HG03575 (cell line): Measurements from ENCODE around the gene IRGC.

ENCODE experiments used
- ATAC-seq: cut with Tn5 transposase; IDR thresholded peaks from one replicate; pipeline ENCODE4 v1.9.1; 2021; ENCODE audit not compliant: unreplicated experiment, insufficient number of reproducible peaks, low FRiP score; ENCODE audit errors: extremely low read depth

The IRGC gene

GRCh38 chr19:43719918-43720317 lies 4.0 kb downstream of the IRGC start:
- ATAC-seq, result no peak

- no peak for ATAC-seq
Measured at GRCh38 chr19:43720936-43721335, 5.1 kb downstream of the IRGC start.

DNA sequence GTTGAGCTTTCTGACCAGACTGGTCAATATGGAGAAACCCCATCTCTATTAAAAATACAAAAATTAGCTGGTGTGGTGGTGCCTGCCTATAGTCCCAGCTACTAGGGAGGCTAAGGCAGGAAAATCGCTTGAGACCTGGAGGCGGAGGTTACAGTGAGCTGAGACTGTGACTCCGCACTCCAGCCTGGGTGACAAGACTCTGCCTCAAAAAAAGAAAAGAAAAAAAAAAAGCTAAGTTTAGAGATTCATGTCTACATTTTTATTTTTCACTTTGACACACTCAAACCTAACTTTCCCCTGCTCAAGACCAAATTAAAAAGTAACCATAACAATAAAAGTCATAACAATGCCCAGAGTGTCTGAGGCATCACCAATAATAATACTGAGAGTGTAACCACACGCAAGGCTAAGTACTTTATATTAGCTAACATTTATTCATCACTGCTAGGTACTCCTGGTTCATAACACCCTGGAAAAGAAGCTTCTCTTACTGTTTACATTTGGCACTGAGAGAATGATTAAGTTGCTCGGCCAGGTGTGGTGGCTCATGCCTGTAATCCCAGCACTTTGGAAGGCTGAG lies 5.7 kb downstream of the IRGC start:
- ATAC-seq, result no peak

DNA sequence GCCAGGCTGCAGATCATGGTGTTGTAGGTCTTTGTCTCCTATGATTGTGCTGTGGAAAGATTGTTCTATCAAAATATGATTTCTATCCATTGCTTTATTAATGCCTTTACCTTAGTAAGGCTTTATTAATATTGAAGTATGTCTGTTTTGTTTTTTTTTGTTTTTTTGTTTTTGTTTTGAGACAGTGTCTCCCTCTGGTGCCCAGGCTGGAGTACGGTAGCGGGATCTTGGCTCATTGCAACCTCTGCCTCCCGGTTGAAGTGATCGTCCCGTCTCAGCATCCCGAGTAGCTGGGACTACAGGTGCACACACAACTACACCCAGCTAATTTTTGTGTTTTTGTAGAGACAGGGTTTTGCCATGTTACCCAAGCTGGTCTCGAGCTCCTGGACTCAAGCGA lies 7.7 kb downstream of the IRGC start:
- no peak for ATAC-seq

DNA sequence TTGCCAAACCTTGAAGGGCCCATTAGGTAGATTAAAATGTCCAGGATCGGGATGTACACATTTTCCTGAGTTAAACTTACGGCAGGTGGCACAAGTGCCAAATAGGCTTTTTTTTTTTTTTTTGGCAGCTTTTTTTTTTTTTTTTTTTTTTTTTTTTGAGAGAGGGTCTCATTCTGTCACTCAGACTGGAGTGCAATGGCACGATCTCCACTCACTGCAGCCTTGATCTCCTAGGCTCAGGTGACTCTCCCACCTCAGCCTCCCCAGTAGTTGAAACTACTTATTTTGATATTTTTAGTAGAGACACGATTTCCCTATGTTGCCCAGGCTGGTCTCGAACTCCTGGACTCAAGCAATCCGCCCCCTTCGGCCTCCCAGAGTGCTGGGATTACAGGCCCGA lies 9.0 kb downstream of the IRGC start:
- ATAC-seq, result no peak

GRCh38 chr19:43725468-43725867 lies 9.6 kb downstream of the IRGC start:
- ATAC-seq, result no peak

- ATAC-seq, result no peak
Measured at GRCh38 chr19:43726736-43727592, 11.1 kb downstream of the IRGC start.

- ATAC-seq, result no peak
Measured at GRCh38 chr19:43727593-43727853, 11.6 kb downstream of the IRGC start.

DNA sequence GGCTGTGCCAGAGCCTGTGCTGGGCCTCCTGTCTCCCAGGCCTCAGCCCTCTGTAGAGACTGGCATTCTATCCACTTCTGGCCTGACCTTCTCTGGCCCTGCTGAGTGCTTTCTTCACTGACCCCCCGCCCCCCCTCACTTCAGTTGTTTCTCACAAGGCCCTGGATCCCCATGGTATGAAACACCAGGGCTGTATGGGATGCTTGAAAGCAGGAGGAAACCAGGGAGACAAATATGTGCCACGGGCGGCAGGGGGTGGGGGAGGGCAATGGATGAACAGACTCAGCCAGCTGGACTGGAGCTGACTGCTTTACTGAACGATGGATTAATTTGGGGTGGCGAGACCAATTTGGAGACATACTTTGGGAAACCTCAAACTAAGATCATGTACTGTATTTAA lies 14.0 kb downstream of the IRGC start:
- ATAC-seq, result no peak

DNA sequence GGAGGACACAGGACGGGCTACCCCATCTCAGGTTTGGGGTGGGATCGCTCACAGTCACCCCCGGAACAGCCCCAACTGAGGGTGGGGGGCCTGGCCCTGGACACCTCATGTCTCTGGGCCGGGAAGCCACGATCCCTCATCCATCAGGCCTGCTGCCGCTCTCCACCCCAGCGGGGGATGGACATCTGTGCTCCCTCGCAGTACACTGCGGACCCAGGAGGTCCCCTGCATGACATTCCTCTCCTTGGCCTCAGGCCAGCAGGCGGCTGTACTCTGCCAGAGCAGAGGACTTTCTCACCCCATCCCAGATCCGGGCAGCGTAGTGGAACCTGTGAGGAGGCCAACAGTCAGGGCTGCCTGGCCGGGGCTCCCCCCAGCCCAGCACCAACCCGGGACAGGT lies 15.5 kb downstream of the IRGC start:
- ATAC-seq, result no peak

GRCh38 chr19:43731846-43732245 lies 16.0 kb downstream of the IRGC start:
- no peak for ATAC-seq

- no peak for ATAC-seq
Measured at GRCh38 chr19:43735013-43735412, 19.1 kb downstream of the IRGC start.

DNA sequence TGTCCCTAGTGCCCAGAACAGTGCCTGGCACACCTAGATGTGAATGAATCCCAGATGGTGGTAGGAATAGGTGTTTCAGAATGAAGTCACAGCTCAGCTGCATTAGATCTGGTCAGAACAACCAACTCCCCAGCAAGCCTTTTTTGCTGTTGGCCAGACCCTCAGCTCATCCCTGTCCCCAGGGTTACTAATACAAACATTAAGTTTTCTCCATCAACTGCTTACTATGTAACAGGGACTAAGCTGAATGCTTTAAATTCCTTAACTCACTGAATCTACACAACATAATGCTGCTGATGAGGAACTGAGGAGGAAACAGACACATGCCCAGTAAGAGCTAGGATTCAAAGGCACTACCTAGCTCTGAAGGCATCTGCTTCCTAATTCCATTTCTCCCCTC lies 20.1 kb downstream of the IRGC start:
- no peak for ATAC-seq

DNA sequence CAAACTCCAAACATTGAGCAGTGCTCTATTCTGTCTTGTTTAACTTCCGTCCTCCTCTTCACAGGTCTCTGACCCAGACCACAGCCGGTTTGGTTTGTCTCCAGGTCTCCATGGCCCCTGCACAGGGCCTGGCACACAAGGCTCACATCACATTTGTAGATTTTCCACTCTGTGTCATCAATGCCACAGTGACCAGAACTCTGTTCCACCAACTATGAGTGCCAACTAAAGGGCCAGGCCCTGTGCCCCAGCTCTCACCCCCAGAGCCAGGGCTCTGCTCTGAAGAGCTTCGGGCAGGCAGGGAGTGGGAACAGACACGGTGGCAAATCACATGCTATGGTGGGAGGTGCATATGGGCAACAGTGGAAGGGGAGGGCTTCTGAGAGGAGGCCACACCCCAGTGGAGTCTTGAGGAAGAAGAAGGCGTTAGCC lies 22.9 kb downstream of the IRGC start:
- no peak for ATAC-seq

GRCh38 chr19:43739439-43740235 lies 23.8 kb downstream of the IRGC start:
- no peak for ATAC-seq

DNA sequence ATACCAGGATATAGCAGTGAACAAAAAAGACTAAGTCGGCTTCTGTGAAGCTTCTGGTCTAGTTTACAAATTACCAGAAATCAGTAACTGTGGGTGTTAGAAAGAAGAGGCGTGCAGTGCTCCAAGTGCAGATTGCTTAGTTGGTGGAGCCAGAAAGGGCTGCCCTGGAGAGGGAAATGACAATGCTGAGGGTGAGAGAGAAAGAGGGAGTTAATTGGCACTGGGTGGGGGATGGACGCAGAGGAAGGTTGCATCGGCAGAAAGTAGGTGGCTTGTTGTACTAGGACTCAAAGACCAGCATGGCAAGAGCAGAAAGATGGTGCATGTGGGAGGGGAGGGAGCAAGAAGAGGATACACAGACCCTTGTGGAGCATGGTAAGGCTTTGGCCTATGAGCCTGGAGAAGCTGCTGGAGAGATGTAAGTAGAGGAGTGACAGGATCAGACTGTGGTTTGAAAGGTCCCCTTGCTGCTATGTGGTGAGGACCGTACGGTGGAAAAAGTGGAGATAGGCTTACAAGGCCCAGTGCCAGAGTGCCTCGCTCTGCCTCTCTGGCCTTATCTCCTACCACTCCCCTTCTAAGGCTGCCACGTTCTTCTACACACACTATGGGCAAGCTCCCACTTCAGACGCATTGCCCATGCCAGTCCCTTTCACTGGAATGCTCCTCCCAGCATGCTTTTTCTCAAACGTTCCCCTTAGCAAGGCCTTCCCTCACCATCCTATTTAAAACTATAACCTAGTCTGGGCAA lies 25.4 kb downstream of the IRGC start:
- no peak for ATAC-seq

DNA sequence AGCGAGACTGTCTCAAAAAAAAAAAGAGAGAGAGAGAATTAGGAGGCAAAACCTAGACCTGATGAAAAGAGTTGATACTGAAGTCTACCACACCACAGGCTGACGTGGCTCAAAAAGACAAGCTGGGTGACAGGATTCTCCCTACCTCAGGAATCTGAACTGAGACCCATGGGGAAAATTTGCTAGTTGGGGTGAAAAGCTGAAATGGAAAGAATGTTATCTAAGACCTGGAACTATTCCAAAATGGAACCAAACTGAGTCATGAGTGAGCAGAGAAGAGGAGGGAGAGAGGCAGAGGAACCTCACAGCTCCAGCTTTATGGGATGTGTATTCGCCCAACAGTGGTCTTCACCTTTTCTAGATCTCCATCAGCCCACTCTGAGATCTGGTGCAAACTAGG lies 27.2 kb downstream of the IRGC start:
- no peak for ATAC-seq

GRCh38 chr19:43747557-43748204 lies 31.8 kb downstream of the IRGC start:
- ATAC-seq, result no peak

GRCh38 chr19:43748205-43748594 lies 32.3 kb downstream of the IRGC start:
- ATAC-seq, result no peak
